HG03280 (cell line): ENCODE measurements around the gene HOXC13.

Experiments
- ATAC-seq: cut with Tn5 transposase; IDR thresholded peaks from one replicate; pipeline ENCODE4 v1.9.1; 2021; ENCODE audit warnings: mild to moderate bottlenecking, moderate library complexity; ENCODE audit not compliant: unreplicated experiment

The HOXC13 gene

DNA sequence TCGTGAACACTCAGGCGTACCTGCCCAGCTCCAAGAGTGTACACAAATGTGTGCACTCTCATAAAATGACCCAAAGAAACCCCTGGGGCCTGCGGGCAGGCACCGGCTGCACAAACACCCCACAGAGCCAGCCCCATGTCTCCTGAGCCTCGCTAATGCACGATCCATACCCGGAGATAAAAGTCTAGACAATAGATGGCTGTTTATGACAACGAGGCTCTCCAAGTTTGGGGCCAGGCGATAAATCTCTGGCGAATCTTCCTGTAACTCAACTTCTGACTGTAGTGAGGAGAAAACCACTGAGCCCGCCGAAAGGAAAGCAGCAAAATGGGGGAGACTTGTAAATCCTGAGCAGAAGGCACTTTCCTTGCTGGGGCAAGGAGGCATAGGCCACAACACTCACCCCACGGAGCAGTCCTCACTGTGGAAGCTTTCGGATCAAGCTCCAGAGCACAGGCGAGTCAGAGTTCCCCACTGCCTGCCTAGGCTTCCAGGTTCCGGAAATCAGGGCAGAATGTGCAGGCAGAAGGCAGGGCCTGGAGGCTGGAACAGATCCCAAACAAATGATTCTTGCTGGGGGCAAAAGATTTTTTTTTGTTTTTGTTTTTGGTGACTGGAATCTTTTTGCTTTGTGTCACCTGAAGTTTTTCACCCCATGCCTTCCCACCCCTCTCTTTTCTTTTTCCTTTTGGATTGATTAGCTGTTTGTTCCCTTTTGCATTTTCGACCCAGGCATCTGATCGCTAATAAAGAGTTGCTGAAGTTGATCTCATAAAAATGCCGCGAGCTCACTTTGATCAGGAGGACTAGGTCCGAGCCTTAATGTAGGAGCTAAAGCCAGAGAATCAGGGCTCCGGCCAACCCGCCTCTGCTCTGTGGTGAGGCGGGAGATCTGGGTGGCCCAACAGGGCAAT is 29.8 kb downstream of the HOXC13 start:
- ATAC-seq, result no peak

DNA sequence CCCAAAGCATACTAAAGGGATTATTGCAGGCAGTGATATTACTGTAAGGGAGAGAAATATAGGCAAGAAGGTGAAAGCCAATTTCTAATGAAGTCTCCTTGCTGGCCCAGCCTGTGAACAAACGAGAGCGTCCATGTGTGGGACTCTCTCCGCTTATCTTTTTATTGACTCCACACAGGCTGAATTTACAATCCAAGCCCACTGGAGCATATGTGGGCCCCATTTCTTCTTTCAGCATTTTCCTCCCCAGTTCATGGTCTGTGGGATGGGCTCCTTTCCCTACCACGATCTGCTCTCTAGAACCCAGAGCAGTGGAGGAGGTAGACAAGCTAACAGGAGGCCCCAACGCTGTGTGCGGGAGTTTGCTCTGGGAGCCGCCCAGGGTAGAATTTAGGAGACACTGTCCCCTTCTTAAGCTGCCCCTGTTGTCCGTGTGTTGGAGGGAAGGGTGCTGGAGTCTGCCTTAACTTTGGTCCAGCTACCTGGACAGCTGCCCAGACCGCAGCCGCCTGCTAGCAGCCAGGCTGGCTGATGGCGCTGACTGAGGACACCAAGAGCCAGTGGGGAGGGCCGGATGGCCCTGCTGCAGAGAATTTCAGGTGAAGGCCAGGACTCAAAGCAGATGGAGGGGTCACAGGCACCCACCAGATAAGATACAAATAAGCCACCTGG is 31.1 kb downstream of the HOXC13 start:
- no peak for ATAC-seq

DNA sequence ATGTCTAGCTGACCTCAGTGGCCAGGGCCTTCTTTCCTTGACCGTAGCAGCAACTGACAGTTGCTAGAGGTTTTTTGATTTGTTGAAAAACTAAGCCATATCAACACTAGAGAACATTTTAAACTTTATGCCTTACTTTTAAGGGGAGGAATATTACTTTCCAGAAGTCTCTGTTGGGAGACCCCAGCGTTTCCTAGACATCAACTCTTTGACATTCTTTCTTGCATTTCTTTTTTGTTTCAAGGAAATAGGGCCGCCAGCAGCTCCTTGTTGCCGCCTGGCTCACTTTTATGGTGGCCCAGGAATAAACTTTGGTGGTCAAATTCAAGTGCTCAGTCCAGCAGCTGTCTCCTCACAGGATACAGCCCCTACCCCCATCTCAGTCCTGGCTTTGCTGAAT is 31.8 kb downstream of the HOXC13 start:
- ATAC-seq, result no peak

DNA sequence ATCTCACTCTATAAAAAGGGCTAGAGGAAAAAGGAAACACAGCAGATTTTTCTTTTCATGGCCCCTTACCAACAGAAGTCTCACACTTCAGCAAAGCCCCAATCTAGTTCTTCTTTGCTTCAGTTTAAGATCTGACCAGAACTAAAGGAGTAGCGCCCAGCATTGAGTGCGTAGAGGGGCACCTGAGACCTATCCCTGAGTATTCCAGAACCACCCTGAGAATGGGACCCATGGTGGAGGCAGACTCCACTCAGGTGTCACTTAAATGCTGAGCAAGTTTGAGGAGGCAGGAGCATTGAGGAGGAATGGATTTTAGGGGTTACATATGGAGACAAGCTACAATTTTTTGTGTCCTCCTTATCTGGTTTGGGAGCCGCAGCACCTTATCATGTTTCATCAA is 32.5 kb downstream of the HOXC13 start:
- ATAC-seq, result no peak

DNA sequence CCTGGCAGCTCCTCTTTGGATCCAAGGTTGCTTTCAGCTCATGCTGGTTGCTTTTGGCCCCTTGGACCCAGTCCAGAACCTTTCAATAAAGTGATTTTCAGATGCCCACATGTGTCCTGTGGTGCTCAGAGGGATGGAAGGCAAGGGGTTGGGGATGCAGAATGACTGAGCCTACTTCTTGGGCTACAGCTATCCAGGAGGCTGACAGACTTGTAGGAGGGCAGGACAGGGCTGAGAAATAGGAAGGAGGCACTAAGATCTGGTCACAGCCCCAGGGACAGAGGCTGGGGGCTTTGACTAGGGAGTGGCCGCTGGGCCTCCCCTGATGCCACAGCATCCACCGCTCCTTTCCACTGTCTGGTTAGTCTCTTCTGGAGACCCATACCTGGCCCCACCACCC is 33.1 kb downstream of the HOXC13 start:
- ATAC-seq, result no peak

DNA sequence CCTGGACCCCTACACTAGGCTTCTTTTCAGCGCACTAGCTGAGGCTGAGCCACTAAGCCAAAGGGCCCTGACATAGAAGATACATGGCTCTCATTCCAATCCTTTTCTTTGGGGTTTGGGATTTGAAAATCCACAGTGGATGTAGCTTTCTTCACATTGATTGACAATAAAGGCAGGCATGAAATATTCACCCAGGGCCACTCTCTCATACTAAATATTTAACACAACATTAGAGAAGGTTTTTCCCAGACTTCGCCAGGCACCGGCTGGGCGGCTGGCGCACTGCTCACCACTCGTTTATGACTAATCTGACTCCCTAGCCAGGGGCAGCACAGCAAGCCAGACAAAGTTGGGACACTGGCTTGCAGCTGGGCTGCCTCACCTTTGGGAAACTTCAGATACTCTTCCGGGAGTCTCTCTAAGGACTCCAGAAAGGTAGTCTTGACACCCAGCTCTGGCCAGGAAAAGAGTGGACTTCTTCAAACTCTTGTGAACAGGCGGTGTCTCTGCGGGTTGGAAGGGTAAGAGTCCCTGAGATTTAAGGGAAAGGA is 33.6 kb downstream of the HOXC13 start:
- no peak for ATAC-seq

DNA sequence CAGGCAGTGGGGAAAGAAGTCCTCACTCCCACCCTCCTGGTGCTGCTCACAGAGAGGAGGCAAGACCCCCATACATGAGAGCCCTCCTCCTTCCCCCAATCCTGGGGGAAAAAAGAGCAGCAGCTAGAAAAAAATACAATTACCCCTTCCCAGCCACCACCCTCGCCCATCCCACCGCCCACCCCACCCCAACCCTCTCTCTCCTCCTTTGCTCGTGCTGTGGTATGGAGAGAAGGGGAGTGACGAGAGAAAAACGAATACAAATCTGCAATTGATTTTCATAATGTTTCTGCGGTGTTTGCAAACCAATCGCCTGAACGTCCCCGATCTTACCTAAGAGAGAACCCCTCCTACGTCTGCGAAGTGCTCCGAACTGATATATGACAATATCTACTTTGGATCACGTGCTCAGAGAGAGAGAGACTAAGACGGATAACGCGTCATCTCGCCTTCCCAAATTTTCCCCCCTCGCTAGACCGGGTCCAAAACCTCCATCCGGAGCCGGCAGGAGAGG is 34.1 kb downstream of the HOXC13 start, which contains the start of gene HOXC11:
HOXC11 (plus strand) TSS at position 405 of the 514 bp plus-strand sequence. CDS start 116 bp downstream, outside the sequence.
- ATAC-seq, result no peak

DNA sequence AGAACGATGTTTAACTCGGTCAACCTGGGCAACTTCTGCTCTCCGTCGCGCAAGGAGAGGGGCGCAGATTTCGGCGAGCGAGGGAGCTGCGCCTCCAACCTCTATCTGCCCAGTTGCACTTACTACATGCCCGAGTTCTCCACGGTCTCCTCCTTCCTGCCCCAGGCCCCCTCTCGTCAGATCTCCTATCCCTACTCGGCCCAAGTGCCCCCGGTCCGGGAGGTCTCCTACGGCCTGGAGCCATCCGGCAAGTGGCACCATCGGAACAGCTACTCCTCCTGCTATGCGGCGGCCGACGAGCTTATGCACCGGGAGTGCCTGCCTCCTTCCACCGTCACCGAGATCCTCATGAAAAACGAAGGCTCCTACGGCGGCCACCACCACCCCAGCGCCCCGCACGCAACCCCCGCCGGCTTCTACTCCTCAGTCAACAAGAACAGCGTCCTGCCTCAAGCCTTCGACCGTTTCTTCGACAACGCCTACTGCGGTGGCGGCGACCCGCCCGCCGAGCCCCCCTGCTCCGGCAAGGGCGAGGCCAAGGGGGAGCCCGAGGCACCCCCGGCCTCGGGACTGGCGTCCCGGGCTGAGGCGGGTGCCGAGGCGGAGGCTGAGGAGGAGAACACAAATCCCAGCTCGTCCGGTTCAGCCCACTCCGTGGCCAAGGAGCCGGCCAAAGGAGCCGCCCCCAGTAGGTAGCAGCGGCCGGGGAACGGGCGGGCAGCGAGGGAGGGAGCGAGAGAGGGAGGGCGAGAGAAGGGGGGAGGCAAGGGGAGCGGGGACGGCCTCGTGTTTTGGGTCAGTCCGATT is 34.8 kb downstream of the HOXC13 start:
- no peak for ATAC-seq

DNA sequence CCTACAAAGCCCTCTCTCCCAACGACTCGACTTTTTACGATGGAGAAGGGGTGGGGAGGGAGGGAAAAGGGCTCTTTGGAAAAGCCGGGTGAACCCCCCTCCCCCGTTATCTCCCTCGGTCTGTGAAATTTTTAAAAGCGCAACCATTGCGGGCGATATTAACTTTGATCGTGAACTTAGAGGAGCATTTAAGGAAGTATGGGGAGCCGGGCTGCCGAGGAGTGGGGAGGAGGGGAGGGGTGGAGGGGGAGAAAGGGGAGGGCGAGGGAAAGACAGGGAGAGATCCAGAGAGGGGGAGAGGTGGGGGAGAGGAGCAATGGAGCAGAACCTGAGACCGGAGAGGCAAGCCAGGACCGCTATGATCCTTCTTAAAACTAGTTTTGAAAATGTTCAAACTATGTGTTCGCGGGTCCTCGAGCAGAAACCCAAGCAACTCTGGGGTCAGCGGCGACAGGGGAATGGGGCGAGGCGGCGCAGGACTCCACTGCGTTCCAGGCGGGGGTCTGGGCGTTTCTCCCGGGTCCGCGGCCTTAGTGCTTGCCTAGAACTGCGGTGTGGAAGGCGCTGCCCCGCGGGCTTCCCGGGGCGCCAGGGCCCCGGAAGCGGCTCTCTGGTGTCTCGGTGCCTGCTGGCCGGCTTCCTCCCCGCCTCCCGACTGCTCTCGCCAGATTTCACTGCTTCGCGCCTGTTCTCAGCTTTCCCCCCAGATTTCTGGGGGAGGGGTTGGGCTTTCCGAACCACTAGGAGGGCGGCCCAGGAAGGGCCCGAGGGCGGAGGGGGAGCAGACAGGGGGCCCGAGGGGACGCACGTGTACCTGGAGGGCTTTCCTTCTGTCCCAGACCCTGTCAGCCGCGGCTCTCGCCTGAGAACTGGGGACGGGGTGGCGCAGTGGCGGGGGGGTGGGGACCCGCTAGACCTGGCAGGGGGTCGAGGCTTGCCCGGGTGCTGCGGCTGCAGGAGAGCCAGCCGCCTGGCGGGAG is 35.7 kb downstream of the HOXC13 start, which contains the start of gene HOTAIR:
HOTAIR (minus strand) TSS at position 871 of the 980 bp plus-strand sequence.
- no peak for ATAC-seq

DNA sequence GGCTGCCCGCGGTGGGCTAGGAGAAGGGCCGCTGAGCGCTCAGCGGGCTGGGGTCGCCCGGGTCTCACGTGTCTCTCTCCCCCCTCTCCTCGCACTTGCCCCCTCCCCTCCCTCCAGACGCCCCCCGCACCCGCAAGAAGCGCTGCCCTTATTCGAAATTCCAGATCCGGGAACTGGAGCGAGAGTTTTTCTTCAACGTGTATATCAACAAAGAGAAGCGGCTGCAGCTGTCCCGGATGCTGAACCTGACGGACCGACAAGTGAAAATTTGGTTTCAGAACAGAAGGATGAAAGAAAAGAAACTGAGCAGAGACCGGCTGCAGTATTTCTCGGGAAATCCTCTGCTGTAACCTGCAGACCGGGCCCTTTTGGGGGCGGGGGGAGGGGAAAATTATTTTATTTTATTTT is 36.4 kb downstream of the HOXC13 start:
- ATAC-seq, result no peak

DNA sequence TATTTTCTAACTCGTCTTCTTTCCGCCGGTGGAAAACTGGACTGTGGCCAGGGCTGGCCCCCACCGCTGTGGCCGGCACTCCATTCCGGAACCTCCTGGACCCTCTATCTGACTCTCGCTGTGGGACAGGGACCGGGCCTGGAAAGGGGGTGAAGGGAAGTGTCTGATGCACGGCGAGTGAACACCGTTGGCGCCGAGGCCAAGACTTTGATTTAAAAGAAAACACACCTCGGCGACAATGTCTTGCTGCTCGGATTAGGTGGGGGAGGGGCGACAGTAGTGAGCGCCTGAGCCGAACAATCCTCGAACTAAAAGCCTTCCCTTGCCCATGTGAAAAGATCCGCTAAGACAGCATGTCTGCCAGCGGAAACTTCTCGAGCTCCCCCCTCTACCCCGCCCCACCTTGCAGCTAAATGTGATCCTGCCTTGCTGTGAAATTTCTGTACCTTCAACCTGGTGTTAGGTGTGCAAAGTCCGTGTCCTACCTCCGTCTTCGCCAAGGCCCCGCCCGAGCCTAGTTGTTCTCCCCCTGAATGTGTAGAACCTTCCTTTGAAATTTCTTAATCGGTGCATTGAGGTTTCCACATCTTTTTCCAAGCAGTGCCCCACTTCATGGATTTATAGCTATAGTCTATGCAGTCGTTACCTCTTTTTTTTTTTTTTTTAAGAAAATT is 37.0 kb downstream of the HOXC13 start:
- no peak for ATAC-seq

DNA sequence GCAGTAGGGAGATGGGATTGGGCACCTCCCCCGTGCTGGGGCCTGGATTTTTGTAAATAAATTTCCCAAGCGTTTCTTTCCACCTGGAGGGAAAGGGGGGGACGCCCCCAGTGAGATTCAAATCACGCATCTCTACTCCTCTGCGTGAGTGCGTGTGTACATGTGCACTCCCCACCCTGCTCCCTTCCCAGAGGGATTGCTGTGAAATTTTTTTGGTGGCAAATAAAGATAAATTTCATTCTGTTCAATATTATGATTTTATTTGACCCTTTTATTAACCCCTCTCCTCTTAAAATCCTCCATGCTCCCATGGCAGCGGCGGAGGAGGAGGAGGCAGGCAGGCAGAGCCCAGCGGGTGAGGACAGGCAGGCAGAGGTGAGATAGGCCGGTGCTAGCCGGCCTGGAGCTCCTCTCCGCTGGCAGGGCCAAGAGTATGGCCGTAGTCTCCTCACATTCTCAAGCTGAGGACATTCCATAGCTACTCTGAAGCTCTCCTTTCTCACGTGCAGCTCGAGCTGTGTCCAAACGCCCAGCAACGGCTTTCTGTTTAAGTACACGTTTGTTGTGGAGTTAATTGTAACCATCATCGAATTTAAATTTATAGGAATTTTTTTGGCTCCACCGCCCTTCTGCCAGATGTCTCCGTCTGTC is 37.7 kb downstream of the HOXC13 start:
- no peak for ATAC-seq

DNA sequence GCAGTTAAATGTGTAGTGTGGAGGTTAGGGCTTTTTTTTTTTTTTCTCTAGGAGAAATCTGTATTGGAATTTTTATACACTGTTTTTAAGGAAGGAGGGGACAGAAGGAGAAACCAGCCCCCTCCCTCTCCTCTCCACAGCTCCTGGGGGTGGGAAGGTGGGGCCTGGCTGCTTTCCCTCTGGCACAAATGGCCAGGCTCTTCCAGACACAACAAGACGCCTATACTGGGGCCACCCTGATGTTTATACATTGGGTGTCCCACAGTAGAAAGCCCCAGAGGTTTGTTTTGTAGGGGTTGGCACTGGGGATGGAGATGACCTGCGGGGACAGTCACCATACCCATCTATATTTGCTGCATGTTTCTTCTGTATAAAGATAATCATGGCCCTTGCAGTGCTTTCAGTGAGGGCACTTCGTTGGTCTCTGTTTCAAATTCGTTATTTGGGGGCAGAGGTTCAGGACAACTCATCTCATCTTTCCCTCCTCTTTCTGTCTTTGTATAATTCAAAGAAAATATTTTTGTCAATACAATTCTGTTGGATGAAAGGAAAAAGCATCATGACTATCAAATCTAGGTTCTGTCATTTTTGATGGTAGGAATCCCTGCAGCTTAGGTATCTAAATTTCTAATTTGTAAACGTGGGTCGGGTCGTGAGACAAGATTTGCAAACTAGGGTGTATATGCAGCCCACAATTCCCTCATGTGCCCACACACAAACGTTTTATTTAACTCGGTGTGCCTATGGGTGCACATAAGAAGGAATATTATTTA is 38.4 kb downstream of the HOXC13 start:
- ATAC-seq, result no peak

DNA sequence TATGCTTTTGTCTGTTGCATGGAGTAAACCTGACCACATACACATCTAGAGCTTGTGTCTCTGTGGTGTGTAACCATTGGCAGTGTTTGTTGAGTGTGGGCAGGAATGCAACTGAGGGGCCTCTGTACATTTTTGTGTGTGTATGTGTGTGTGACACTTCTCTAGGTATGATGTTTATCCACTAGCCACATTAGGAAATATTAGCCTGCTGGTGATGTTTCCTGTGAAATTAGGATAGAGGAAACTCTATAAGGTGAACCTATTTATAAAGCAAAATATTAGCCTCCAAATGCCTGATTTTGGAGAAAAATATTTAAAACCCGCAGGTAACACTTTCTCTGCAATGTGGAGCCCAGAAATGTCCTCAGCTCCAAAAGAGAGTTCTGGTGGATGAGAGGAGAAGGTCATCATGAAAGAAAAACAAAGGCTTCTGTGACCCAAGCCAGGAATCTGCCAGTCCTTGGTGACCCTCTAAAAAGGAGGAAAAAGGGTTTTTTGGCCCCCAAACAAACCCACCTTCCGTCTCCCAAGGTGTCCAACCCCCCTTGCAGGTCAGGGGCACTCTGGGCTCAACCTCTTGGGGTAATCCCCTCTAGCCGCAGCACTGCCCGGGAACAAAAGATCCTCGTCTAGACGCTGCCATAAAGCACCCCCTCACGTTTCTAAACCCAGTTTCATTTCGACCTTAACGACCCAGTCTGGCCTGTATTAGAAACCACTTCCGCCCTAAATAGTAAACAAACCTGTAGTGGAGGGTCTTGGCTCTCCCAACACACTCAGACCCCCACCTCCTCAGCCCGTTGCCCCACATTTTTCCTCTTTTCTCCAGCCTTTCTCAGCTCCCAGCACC is 39.2 kb downstream of the HOXC13 start:
- ATAC-seq, result no peak

DNA sequence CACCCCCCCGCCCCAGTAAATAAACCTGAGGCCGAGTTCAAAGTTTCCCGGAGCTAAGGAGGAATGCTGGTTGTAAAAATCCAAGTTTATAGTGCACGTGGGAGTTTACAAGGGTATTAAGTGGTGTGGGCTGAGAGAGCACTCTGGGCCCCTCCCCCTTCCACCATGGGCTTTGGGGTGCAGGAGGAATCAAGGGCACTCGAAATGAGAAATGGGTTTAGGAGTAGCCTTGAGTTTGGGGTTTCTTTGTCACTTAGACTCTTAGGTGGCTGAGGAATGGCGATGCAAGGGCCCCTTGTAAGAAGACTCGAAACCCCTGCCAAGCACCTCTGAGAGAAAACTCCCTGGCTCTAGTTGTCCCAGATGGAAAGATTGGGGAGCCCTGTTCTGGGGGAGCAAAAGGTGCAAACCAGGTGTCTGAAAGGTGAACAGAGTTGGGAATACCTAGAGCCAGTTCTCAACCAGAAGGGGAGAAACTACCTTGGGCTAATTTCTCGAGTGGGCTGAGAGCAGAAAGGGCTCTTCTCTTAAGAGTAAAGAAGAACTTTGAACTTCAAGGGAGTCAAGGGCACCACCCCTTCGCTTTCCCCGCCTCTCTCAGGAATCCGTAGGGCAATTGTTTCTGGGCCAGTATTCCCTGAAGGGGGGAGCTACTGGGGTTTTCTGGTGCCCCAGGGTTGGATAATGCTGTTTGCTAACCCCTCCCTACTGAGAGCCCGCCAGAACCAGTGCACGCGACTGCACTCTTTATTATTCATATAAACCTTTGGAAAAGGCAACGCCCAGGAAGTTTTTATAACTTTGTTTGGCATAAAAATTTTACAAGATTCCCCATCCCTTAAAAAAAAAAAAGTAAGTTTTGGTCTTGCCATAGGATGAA is 40.1 kb downstream of the HOXC13 start:
- ATAC-seq, result no peak
